GM23338 (cell line): Measurements from ENCODE around the gene SNN. TPM values are rescaled to one million over a fixed set of nuclear protein-coding genes. Genes with fewer than 3 reads are reported as not detected.

Experiments
- ATAC-seq: fragments of 200-7000 bp; cut with Tn5 transposase; 3 replicates; pipeline ENCODE4 v1.9.1; 2020
- DNase-seq: peaks from one replicate; pipeline ENCODE4 v3.0.0-alpha.2; 2015; ENCODE audit warnings: low spot score
- H2AFZ ChIP-seq: fragments of 200-600 bp; sonication (generic); 2 replicates; pipeline ENCODE4 v1.8.0; 2016; ENCODE audit warnings: antibody characterized with exemption, mild to moderate bottlenecking, moderate library complexity
- H3F3A ChIP-seq: fragments of 200-600 bp; sonication (generic); replicated peaks from 2 replicates; pipeline ENCODE4 v1.8.0; 2017; ENCODE audit warnings: antibody characterized with exemption, mixed run types, low read depth
- H3K27ac ChIP-seq: fragments of 200-600 bp; sonication (generic); 2 replicates; pipeline ENCODE4 v1.6.1; 2016; ENCODE audit warnings: low read depth
- H3K27me3 ChIP-seq: fragments of 200-600 bp; sonication (generic); 2 replicates; pipeline ENCODE4 v1.8.0; 2016; ENCODE audit warnings: mild to moderate bottlenecking, mixed run types, moderate library complexity; ENCODE audit not compliant: insufficient read depth
- H3K36me3 ChIP-seq: fragments of 200-600 bp; sonication (generic); 2 replicates; pipeline ENCODE4 v1.8.0; 2016; ENCODE audit warnings: mild to moderate bottlenecking; ENCODE audit not compliant: insufficient read depth
- H3K4me1 ChIP-seq: fragments of 200-600 bp; sonication (generic); 2 replicates; pipeline ENCODE4 v1.8.0; 2016; ENCODE audit warnings: mild to moderate bottlenecking, moderate library complexity; ENCODE audit not compliant: insufficient read depth
- H3K4me2 ChIP-seq: fragments of 200-600 bp; sonication (generic); 2 replicates; pipeline ENCODE4 v1.7.1; 2017; ENCODE audit warnings: mixed run types
- H3K4me3 ChIP-seq: fragments of 200-600 bp; sonication (generic); 2 replicates; pipeline ENCODE4 v1.6.1; 2016; ENCODE audit warnings: mixed run types
- H3K79me2 ChIP-seq: fragments of 200-600 bp; sonication (generic); replicated peaks from 2 replicates; pipeline ENCODE4 v1.8.0; 2017; ENCODE audit warnings: mild to moderate bottlenecking; ENCODE audit not compliant: insufficient read depth
- H3K9me2 ChIP-seq: fragments of 200-600 bp; sonication (generic); 2 replicates; pipeline ENCODE4 v1.8.0; 2017; ENCODE audit not compliant: insufficient read depth
- H4K20me1 ChIP-seq: fragments of 200-600 bp; sonication (generic); replicated peaks from 2 replicates; pipeline ENCODE4 v1.8.0; 2017; ENCODE audit warnings: mild to moderate bottlenecking; ENCODE audit not compliant: insufficient read depth
- H3K27ac Mint-ChIP-seq: 2 replicates; pipeline ENCODE4 v1.8.0; 2020; ENCODE audit warnings: inconsistent platforms, mild to moderate bottlenecking, moderate library complexity, mixed read lengths
- H3K27me3 Mint-ChIP-seq: 3 replicates; pipeline ENCODE4 v1.8.0; 2022; ENCODE audit warnings: low read depth, mild to moderate bottlenecking, moderate library complexity, mixed read lengths, inconsistent platforms; ENCODE audit not compliant: insufficient read depth, poor library complexity
- H3K36me3 Mint-ChIP-seq: 3 replicates; pipeline ENCODE4 v1.8.0; 2021; ENCODE audit warnings: low read depth, mild to moderate bottlenecking, inconsistent platforms, moderate library complexity, mixed read lengths
- H3K4me1 Mint-ChIP-seq: 3 replicates; pipeline ENCODE4 v1.8.0; 2020; ENCODE audit warnings: mild to moderate bottlenecking, inconsistent platforms, mixed read lengths
- H3K4me3 Mint-ChIP-seq: 3 replicates; pipeline ENCODE4 v1.8.0; 2021; ENCODE audit warnings: moderate library complexity, mild to moderate bottlenecking, inconsistent platforms, mixed read lengths
- H3K9me3 Mint-ChIP-seq: 3 replicates; pipeline ENCODE4 v1.8.0; 2020; ENCODE audit warnings: moderate library complexity, mild to moderate bottlenecking, inconsistent platforms, mixed read lengths
- EZH2 ChIP-seq: fragments of 200-600 bp; sonication (generic); IDR thresholded peaks from one replicate; pipeline ENCODE4 v1.8.0; 2017; ENCODE audit warnings: antibody characterized with exemption, mild to moderate bottlenecking, low read depth; ENCODE audit not compliant: unreplicated experiment
- EZH2phosphoT487 ChIP-seq: fragments of 200-600 bp; sonication (generic); IDR thresholded peaks from one replicate; pipeline ENCODE4 v1.8.1; 2018; ENCODE audit warnings: antibody characterized with exemption; ENCODE audit not compliant: unreplicated experiment
- NANOG ChIP-seq: IDR thresholded peaks from 2 replicates; pipeline ENCODE4 v1.6.1; 2016; ENCODE audit warnings: antibody characterized with exemption, borderline replicate concordance
- STAT1 ChIP-seq: IDR thresholded peaks from one replicate; pipeline ENCODE4 v1.6.1; 2016; ENCODE audit warnings: antibody characterized with exemption; ENCODE audit not compliant: unreplicated experiment
- ZNF114 ChIP-seq: fragments of 250-450 bp; sonication (Bioruptor Pico); IDR thresholded peaks from 2 replicates; pipeline ENCODE4 v1.5.0; 2020; ENCODE audit warnings: mild to moderate bottlenecking, moderate library complexity
- ZNF462 ChIP-seq: fragments of 250-450 bp; sonication (Bioruptor Pico); IDR thresholded peaks from 2 replicates; pipeline ENCODE4 v1.5.0; 2020; ENCODE audit warnings: mild to moderate bottlenecking, moderate library complexity
- polyA plus RNA-seq: library from polyadenylated mRNA; unstranded; fragments of >200 nt; fragmentation: Nextera tagmentation; extraction: Ambion mirVana; gene quantifications from 2 replicates; pipeline ENCODE4 v1.2.1, GENCODE V29; 2016
- total RNA-seq: library from RNA; depleted of rRNA; stranded (reverse); fragments of >200 nt; shearing (Covaris generic); gene quantifications from 2 replicates; pipeline ENCODE4 v1.2.3, GENCODE V29; 2014

The SNN gene
- total and polyA plus RNA-seq, 2 experiments from 2014 or later: 19.0 to 63.3 TPM

- no peak for TF ChIP-seq ZNF462 (CRISPR knock-in tag)
- no peak for TF ChIP-seq NANOG
- TF ChIP-seq EZH2: no peak
- no peak for TF ChIP-seq EZH2phosphoT487
Measured at GRCh38 chr16:11627822-11628457, 40.3 kb upstream of the SNN start (continued).

GRCh38 chr16:11629071-11630030 is 38.9 kb upstream of the SNN start:
- Histone ChIP-seq H2AFZ (no peak overlapping the region), H3K79me2 (no peaks in the 10 kb centered on the region), H3K4me3 (no peak overlapping the region), H4K20me1 (no peaks in the 10 kb centered on the region), H3F3A (no peaks in the 10 kb centered on the region), H3K4me2 (no peak overlapping the region), H3K27ac (no peak overlapping the region), H3K9me2 (no peaks in the 10 kb centered on the region), H3K36me3 (no peaks in the 10 kb centered on the region), H3K27me3 (no peaks in the 10 kb centered on the region), H3K4me1 (no peaks in the 10 kb centered on the region)
- Mint-ChIP-seq H3K36me3 (no peaks in the 10 kb centered on the region), H3K27ac (no peak overlapping the region), H3K27me3 (peaks cover 12% of the 10 kb centered on the region), H3K4me1 (peaks cover 10% of the 10 kb centered on the region; the same call in 2 of the 3 replicates), H3K4me3 (no peak overlapping the region), H3K9me3 (no peaks in the 10 kb centered on the region; the same call in 2 of the 3 replicates)
- no peak for ATAC-seq
- no peak for DNase-seq
- TF ChIP-seq ZNF114 (CRISPR knock-in tag) (no peak), STAT1 (no peak), ZNF462 (CRISPR knock-in tag) (no peak)
